ENCODE data around the gene EPN2. TPM values are rescaled to one million over a fixed set of nuclear protein-coding genes. Genes with fewer than 3 reads are reported as not detected.

The EPN2 gene
- total and polyA plus RNA-seq, 10 of the 15 experiments (the other 5 are each of a cell fraction or from before 2014, with no cell fraction given) = 0.26 to 8.4 (median 4.7) TPM

DNA sequence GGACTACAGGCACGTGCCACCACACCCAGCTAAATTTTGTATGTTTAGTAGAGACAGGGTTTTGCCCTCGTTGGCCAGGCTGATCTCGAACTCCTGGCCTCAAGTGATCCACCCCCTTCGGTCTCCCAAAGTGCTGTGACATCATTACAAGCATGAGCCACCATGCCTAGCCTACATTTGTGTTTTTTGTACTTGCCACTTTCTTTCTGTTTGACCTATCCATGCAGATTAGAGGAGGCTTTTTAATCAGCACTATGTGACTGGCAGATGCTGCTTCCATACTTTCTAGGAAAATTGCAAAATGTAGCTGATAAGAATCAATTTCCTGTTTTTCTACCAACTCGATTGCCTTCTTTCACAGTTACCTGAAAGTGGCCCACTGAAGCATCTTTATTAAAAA is 68.1 kb downstream of the EPN2 start:
- Histone ChIP-seq H3K4me1 (ENCODE audit: control insufficient read depth, insufficient read depth, low read length) (peaks cover 45% of the 10 kb centered on the region), H3K79me2 (ENCODE audit: control insufficient read depth, insufficient read depth, low read length) (no peaks in the 10 kb centered on the region), H3K27ac (ENCODE audit: control insufficient read depth, insufficient read depth) (no peak overlapping the region), H3K9me3 (replicated peaks; ENCODE audit: control insufficient read depth, insufficient read depth, low read length) (no peaks in the 10 kb centered on the region), H3K27me3 (replicated peaks in 1 of 2; ENCODE audit: control insufficient read depth in 2 of 2, insufficient read depth in 2 of 2, low read length in 1 of 2) (no peaks in the 10 kb centered on the region; a peak in 1 of 4 replicates), H2AFZ (ENCODE audit: control insufficient read depth, low read depth, low read length) (no peak overlapping the region), H3K4me3 (no peak overlapping the region), H3K4me2 (ENCODE audit: control insufficient read depth, insufficient read depth) (no peak overlapping the region), H3K36me3 (ENCODE audit: control insufficient read depth in 2 of 2, insufficient read depth in 2 of 2, low read length in 1 of 2) (no peaks in the 10 kb centered on the region), H4K20me1 (ENCODE audit: control insufficient read depth, insufficient read depth) (peaks cover 3% of the 10 kb centered on the region; the same call in 1 of the 2 replicates), H3K9ac (ENCODE audit: control insufficient read depth, insufficient read depth, low read length) (no peak overlapping the region)
- intact Hi-C loops (cut with micrococcal nuclease; ENCODE audit: unreplicated experiment) (no loop called here), in situ Hi-C loops (cut with MboI) (no loop called here)
- 63% methylated on average over 5 of the region's 5 CpGs for WGBS (ENCODE audit: insufficient coverage, insufficient replicate concordance, low lambda C conversion rate, missing lambda C conversion rate)
- no TSS peak for BruUV-seq (replicated peaks)
- ChIA-PET POLR2A (interaction anchor here (1.5 kb wide), 2 partner anchors 12 to 15 kb away, joined by 3 read pairs; no protein-coding TSS in a partner anchor), RAD21 (ENCODE audit: unreplicated experiment) (interaction anchor here (2.0 kb wide), 2 partner anchors 57 to 73 kb away, joined by 8 to 10 read pairs; partner anchors contain the start of genes B9D1 and MAPK7), CTCF (interaction anchor here (1.6 kb wide), 1 partner anchor 20 kb away, joined by 4 read pairs; no protein-coding TSS in a partner anchor), SMC1A (ENCODE audit: uncharacterized antibody, unreplicated experiment) (interaction anchor here (0.6 to 2.4 kb wide), 9 partner anchors 10 to 58 kb away, joined by 3 to 11 read pairs (median 4); no protein-coding TSS in a partner anchor)
- ATAC-seq (no peak), FAIRE-seq (no peak), DNase-seq (ENCODE audit: low read depth, low spot score) (no peak)
- TF ChIP-seq, protein P1, sequence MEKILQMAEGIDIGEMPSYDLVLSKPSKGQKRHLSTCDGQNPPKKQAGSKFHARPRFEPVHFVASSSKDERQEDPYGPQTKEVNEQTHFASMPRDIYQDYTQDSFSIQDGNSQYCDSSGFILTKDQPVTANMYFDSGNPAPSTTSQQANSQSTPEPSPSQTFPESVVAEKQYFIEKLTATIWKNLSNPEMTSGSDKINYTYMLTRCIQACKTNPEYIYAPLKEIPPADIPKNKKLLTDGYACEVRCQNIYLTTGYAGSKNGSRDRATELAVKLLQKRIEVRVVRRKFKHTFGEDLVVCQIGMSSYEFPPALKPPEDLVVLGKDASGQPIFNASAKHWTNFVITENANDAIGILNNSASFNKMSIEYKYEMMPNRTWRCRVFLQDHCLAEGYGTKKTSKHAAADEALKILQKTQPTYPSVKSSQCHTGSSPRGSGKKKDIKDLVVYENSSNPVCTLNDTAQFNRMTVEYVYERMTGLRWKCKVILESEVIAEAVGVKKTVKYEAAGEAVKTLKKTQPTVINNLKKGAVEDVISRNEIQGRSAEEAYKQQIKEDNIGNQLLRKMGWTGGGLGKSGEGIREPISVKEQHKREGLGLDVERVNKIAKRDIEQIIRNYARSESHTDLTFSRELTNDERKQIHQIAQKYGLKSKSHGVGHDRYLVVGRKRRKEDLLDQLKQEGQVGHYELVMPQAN (conservative IDR thresholded peaks at IDR 0.05) = no peak
- no peak for TF ChIP-seq TCF3 (IDR thresholded peaks at IDR 0.05; ENCODE audit: borderline replicate concordance, insufficient read depth, low read depth, low read length)
- no peak for TF ChIP-seq TCF7 (IDR thresholded peaks at IDR 0.05; ENCODE audit: borderline replicate concordance)
- no peak for TF ChIP-seq ATF7 (IDR thresholded peaks at IDR 0.05; ENCODE audit: low read depth)
- TF ChIP-seq BACH1 (IDR thresholded peaks at IDR 0.05; ENCODE audit: borderline replicate concordance) = no peak
- no peak for TF ChIP-seq MEF2A (IDR thresholded peaks at IDR 0.05; ENCODE audit: insufficient read depth, low read depth, low read length)
- TF ChIP-seq BCL11A (IDR thresholded peaks at IDR 0.05; ENCODE audit: low read depth, low read length) = no peak
- TF ChIP-seq RCOR1 (conservative IDR thresholded peaks at IDR 0.05; ENCODE audit: low read depth, low read length) = no peak
- TF ChIP-seq WRNIP1 (IDR thresholded peaks at IDR 0.05; ENCODE audit: borderline replicate concordance, low read depth, low read length) = no peak
- TF ChIP-seq SMARCA5 (IDR thresholded peaks at IDR 0.05) = no peak
- no peak for TF ChIP-seq SPI1 (IDR thresholded peaks at IDR 0.05; ENCODE audit: borderline replicate concordance, insufficient read depth, low read depth, low read length)
- no peak for TF ChIP-seq FOXM1 (IDR thresholded peaks at IDR 0.05; ENCODE audit: low read depth, low read length)
- TF ChIP-seq, protein P2, sequence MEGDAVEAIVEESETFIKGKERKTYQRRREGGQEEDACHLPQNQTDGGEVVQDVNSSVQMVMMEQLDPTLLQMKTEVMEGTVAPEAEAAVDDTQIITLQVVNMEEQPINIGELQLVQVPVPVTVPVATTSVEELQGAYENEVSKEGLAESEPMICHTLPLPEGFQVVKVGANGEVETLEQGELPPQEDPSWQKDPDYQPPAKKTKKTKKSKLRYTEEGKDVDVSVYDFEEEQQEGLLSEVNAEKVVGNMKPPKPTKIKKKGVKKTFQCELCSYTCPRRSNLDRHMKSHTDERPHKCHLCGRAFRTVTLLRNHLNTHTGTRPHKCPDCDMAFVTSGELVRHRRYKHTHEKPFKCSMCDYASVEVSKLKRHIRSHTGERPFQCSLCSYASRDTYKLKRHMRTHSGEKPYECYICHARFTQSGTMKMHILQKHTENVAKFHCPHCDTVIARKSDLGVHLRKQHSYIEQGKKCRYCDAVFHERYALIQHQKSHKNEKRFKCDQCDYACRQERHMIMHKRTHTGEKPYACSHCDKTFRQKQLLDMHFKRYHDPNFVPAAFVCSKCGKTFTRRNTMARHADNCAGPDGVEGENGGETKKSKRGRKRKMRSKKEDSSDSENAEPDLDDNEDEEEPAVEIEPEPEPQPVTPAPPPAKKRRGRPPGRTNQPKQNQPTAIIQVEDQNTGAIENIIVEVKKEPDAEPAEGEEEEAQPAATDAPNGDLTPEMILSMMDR (IDR thresholded peaks at IDR 0.05 in 2 of 3, conservative IDR thresholded peaks at IDR 0.05 in 1 of 3; ENCODE audit: control insufficient read depth in 2 of 3, extremely low read depth in 1 of 3, insufficient read depth in 1 of 3, low read depth in 3 of 3, low read length in 3 of 3) = no peak
- no peak for TF ChIP-seq JUNB (IDR thresholded peaks at IDR 0.05)
- no peak for TF ChIP-seq RELA (IDR thresholded peaks at IDR 0.05; ENCODE audit: borderline replicate concordance, partially characterized antibody)
- TF ChIP-seq KLF5 (IDR thresholded peaks at IDR 0.05; ENCODE audit: partially characterized antibody) = no peak
- TF ChIP-seq ZNF274 (IDR thresholded peaks at IDR 0.05; ENCODE audit: insufficient read depth, insufficient read length) = no peak
- TF ChIP-seq MYB (IDR thresholded peaks at IDR 0.05; ENCODE audit: borderline replicate concordance, low read depth, low read length) = no peak
- no peak for TF ChIP-seq IKZF2 (IDR thresholded peaks at IDR 0.05)

All from GM12878 (cell line).